Stomach smooth muscle (tissue), 2 donors: ENCODE data around the gene SH2B2.
"Not testable (repeated sequence)": the region's sequence is repeated elsewhere in the genome, so short reads cannot be mapped to it uniquely, and the experiment has no call there.

Experiments
- H3K27ac ChIP-seq: one replicate; pipeline ENCODE4 v1.7.0; 2013; ENCODE audit warnings: mild to moderate bottlenecking, low read length, inconsistent platforms
- H3K27me3 ChIP-seq, 2 donors: one replicate each; pipeline ENCODE4 v1.7.0; 2013; ENCODE audit warnings: low read length in 2 of 2; ENCODE audit not compliant: insufficient read depth in 2 of 2, control insufficient read depth in 1 of 2
- H3K36me3 ChIP-seq, 2 donors: one replicate each; pipeline ENCODE4 v1.7.0; 2013; ENCODE audit warnings: low read length in 2 of 2; ENCODE audit not compliant: control insufficient read depth in 2 of 2, insufficient read depth in 2 of 2
- H3K4me1 ChIP-seq: one replicate; pipeline ENCODE4 v1.7.0; 2013; ENCODE audit warnings: low read length; ENCODE audit not compliant: control insufficient read depth, insufficient read depth
- H3K4me3 ChIP-seq, 2 donors: one replicate each; pipeline ENCODE4 v1.7.0; 2013; ENCODE audit warnings: low read length in 2 of 2
- H3K9ac ChIP-seq, 2 donors: one replicate each; pipeline ENCODE4 v1.7.0; 2013; ENCODE audit warnings: low read length in 2 of 2, mild to moderate bottlenecking in 1 of 2
- H3K9me3 ChIP-seq, 2 donors: one replicate each; pipeline ENCODE4 v1.7.0; 2013; ENCODE audit warnings: low read length in 2 of 2; ENCODE audit not compliant: control insufficient read depth in 2 of 2
- donor health status: healthy.
- donor health status: Pancreatic carcinoma.

SH2B2 gene

DNA sequence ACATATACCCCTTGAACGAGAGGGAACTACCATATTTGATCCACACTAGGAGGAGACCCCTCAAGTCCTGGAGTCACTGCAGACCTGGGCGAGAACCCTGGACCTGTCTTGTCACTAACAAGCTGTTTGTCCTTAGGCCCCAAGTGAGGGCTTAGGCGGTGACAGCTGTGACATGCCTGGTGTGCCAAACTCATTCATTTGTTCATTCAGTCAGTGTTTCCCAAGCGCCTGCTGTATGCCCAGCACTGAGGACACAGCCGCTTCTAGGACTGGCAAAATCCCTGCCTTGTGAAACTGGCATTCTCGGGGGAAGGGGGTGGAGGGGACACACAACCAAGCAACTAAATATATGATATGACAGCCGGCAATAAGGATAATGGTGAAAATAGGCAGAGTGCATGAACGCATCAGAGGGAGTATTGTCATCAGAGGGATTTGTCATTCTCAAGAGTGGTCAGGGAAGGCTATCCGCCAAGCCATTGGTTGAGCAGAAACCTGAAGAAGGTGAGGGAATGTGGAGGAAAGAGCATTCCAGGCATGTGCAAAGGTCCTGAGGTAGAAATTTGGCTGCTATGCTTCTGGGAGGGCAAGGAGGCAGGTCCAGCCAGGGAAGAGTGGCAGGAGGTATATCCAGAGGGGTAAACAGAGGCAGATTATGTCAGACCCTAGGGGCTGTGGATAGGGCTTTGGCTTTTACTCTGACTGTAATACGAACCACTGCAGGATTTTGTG, 11.0 kb downstream of the SH2B2 start:
- Histone ChIP-seq H3K9me3 (no peaks in the 10 kb centered on the region), H3K4me3 (no peak overlapping the region), H3K36me3 (no peaks in the 10 kb centered on the region), H3K4me1 (peaks cover 3% of the 10 kb centered on the region), H3K27me3 (peaks cover 0 to 6% of the 10 kb centered on the region in 2 donors), H3K9ac (no peak overlapping the region), H3K27ac (no peak overlapping the region)

DNA sequence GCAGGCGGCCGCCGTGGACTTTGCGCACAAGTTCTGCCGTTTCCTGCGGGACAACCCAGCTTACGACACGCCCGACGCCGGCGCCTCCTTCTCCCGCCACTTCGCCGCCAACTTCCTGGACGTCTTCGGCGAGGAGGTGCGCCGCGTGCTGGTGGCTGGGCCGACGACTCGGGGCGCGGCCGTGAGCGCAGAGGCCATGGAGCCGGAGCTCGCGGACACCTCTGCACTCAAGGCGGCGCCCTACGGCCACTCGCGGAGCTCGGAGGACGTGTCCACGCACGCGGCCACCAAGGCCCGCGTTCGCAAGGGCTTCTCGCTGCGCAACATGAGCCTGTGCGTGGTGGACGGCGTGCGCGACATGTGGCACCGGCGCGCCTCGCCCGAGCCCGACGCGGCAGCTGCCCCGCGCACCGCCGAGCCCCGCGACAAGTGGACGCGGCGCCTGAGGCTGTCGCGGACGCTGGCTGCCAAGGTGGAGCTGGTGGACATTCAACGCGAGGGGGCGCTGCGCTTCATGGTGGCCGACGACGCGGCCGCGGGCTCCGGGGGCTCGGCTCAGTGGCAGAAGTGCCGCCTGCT, 14.1 kb downstream of the SH2B2 start:
- Histone ChIP-seq H3K4me1 (peaks cover 7% of the 10 kb centered on the region), H3K27me3 (peaks cover 0 to 6% of the 10 kb centered on the region in 2 donors), H3K9ac (no peak overlapping the region), H3K4me3 (no peak overlapping the region), H3K27ac (no peak overlapping the region), H3K36me3 (no peaks in the 10 kb centered on the region), H3K9me3 (no peaks in the 10 kb centered on the region)

DNA sequence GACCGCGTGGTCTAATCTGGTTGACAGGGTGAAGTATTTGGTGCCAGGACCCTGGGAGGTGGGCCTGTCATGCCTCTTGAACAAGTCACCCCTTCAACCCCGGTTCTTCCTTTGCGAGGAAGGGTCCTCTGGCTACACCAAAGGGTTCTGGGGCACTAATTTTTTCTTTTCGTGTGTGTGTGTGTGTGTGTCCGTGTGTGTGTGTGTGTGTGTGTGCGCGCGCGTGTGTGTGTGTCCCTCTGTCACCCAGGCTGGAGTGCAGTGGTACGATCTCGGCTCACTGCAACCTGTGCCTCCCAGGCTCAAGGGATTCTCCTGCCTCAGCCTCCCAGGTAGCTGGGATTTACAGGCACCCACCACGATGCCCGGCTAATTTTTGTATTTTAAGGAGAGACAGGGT, 14.7 kb downstream of the SH2B2 start:
- not testable (repeated sequence) for H3K36me3 ChIP-seq, H3K9me3 ChIP-seq, H3K27ac ChIP-seq, H3K4me1 ChIP-seq, H3K27me3 ChIP-seq, H3K4me3 ChIP-seq, H3K9ac ChIP-seq

DNA sequence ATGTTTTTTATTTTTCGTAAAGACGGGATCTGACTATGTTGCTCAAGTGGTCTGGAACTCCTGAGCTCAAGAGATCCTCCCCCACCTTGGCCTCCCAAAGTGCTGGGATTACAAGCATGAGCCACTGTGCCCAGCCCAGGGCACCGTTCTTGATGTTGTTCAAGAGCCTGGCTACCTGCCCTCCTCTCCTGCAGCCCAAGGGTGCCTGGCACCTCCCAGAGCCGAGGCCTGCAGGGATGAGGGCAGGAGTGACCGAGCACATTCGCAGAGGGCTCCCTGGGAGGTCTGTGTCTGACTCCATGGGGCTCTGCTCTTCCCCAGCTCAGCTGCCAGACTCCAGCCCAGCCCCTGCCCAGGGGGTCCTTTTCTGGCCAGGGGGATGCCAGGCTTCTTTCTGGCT, 15.4 kb downstream of the SH2B2 start:
- Histone ChIP-seq H3K27ac (no peak overlapping the region), H3K9ac (no peak overlapping the region), H3K36me3 (no peaks in the 10 kb centered on the region), H3K27me3 (peaks cover 0 to 6% of the 10 kb centered on the region in 2 donors), H3K9me3 (no peaks in the 10 kb centered on the region), H3K4me3 (no peak overlapping the region), H3K4me1 (peaks cover 7% of the 10 kb centered on the region)

DNA sequence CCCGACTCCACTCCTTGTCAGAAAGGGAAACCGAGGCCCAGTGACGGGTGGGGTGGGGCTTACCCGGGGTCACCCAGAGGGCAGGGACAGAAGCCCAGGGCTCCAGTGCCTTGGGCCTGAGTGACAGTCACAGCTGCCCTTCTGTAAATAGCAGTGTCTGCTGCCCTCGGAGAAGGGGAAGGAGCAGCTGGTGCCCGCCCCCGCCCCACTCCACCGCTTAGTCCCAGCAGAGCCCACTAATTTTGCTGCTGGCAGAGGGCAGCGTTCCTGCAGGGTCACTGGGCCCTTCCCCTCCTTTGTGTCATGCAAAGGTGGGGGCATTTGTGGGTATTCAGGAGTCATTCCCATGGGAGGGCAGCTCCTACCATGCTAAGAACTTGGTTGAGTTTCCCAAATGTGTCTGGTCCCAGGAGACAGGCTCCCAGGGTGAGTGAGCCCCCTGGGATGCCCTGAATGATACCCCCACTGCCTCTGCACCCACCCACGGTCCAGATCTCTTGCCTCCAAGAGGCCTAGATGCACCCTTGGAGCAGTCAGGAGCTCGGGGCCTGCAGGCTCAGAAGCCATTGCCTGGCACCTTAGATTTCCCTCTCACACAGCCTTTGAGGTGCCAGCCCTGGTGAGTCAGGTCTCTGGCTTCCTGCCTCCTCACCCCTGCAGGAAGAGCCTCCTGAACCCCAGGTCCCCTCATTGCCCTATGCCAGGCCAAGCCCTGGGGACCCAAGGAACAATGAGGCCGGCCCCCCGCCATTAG, 17.2 kb downstream of the SH2B2 start:
- no peaks in the 10 kb centered on the region for H3K36me3 ChIP-seq
- no peak overlapping the region for H3K4me3 ChIP-seq
- H3K9me3 ChIP-seq: no peaks in the 10 kb centered on the region
- no peak overlapping the region for H3K27ac ChIP-seq
- H3K4me1 ChIP-seq: peaks cover 7% of the 10 kb centered on the region
- no peak overlapping the region for H3K9ac ChIP-seq
- peaks cover 0 to 6% of the 10 kb centered on the region in 2 donors for H3K27me3 ChIP-seq

DNA sequence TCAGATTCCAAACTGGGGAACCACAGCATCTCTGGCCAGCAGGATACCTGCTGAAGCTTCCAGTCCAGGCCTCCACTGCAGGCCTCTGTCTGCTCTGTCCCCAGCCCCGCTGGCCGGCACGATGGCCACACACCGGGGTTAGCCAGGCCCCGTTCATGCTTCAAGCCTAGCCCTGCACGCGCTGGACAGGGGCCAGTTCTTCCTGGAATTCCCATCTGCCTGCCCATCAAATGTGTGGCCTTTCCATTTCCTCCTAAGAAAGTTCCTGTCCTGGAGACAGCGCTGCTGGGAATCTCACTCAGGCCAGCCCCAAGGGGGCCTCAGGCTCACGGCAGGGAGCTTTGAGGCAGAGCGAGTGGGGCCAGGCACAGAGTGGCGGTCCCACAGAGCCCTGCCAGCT, 18.0 kb downstream of the SH2B2 start:
- Histone ChIP-seq H3K9ac (no peak overlapping the region), H3K27ac (no peak overlapping the region), H3K9me3 (no peaks in the 10 kb centered on the region), H3K27me3 (peaks cover 0 to 6% of the 10 kb centered on the region in 2 donors), H3K4me1 (peaks cover 7% of the 10 kb centered on the region), H3K4me3 (no peak overlapping the region), H3K36me3 (no peaks in the 10 kb centered on the region)

DNA sequence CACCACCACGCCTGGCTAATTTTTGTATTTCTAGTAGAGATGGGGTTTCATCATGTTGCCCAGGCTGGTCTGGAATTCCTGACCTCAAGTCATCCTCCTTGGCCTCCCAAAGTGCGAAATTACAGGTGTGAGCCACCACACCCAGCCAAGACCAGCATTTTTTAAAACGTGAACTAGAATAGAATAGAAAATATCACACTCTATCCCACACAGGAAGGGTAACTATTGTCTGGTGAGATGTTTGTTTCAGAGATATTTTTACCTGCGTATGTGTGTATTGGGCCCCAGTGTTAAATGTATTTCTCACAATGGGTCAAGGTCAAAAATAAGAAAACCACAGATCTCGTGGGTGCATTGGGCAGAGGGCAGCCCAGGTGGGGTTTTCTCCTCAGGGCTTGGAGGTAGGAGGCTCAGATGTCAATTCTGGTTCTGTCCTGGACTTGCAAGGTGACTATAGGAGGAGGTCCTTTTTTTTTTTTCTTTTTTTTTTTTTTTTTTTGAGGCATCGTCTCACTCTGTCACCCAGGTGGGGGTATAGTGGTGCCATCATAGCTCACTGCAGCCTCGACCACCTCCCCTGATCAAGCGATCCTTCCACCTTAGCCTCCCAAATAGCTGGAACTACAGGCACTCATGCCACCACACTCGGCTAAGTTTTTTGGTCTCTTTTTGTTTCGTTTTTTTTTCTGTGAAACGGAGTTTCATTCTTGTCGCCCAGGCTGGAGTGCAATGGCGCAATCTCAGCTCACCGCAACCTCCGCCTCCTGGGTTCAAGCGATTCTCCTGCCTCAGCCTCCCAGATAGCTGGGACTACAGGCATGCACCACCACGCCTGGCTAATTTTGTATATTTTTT, 19.0 kb downstream of the SH2B2 start:
- no peak overlapping the region for H3K4me3 ChIP-seq
- no peak overlapping the region for H3K9ac ChIP-seq
- peaks cover 0 to 6% of the 10 kb centered on the region in 2 donors for H3K27me3 ChIP-seq
- H3K9me3 ChIP-seq: no peaks in the 10 kb centered on the region
- no peaks in the 10 kb centered on the region for H3K36me3 ChIP-seq
- H3K27ac ChIP-seq: no peak overlapping the region
- peaks cover 5% of the 10 kb centered on the region for H3K4me1 ChIP-seq

DNA sequence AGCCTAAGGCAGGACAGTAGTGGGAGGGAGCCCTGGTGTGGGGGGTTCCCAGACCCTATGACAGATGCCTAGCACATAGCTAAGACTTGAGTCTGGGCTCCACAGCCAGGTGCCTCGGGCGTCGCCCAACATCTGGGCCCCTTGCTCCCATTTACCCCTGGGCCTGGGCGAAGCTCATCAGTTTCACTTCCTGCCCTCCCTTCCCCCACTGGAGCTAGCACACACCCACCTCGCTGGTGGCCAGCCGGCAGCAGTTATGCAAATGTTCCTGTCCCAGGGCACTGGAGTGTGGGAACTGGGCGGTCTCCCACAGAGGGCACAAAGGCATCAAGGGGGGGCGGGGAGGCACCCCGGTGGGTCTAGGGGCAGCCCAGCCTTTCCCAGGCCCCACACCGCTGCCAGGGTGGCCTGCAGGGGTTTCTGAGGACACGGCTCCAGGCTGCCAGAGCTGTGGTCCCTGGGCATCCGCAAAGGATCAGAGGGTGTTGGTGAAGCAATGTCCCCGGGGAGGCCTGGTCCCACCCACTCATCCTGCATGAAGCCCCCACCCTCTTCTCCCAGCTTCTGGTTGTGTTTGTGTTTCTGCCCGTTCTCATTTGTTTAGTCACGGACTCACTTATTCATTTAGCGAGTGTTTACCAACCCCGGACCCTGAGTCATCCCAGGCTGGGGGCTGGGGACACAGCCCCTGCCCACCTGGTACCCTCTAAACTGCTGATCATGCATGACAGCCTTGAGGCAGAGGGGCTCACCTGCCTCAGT, 20.4 kb downstream of the SH2B2 start:
- no peaks in the 10 kb centered on the region for H3K9me3 ChIP-seq
- no peak overlapping the region for H3K27ac ChIP-seq
- no peaks in the 10 kb centered on the region for H3K27me3 ChIP-seq
- no peak overlapping the region for H3K9ac ChIP-seq
- H3K36me3 ChIP-seq: no peaks in the 10 kb centered on the region
- no peak overlapping the region for H3K4me3 ChIP-seq
- H3K4me1 ChIP-seq: peaks cover 3% of the 10 kb centered on the region

DNA sequence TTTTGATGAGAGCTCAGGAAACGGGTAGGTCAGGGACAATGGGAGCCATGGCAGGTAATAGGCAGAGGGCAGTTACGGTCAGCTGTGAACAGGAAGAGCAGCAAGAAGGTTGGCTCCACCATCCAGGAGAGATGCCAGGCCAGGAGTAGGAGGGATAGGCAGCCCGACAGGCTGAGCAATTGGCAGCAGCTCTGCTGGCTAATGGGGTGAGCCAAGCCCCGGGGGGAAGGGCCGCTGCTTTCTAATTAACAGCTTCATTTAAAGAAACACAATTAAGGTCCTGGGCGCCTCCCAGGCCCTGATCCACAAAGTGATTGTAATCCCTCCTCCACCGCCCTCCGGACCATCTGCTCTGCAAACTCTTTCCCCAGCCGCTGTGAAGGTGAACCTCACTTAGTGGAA, 23.7 kb downstream of the SH2B2 start:
- Histone ChIP-seq H3K27ac (no peak overlapping the region), H3K4me1 (no peaks in the 10 kb centered on the region), H3K4me3 (no peak overlapping the region), H3K27me3 (no peaks in the 10 kb centered on the region), H3K36me3 (peaks cover 0 to 5% of the 10 kb centered on the region in 2 donors), H3K9me3 (no peaks in the 10 kb centered on the region), H3K9ac (no peak overlapping the region)

DNA sequence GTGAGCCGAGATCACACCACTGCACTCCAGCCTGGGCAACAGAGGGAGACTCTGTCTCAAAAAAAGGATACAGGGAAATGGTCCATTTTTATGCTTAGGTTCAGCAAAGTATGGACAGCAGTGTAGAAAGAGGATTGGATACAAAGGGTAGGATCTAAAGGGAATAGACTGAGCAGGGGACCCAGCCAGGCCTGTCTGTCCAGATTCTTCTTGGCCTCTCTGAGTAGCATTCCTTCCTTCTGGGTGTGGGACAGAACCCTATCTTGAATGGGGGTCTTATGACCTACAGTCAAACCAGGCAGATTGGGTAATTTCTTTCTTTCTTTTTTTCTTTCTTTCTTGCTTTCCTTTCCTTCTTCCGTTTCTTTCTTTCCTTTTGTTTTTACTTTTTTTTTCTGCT, 25.6 kb downstream of the SH2B2 start:
- Histone ChIP-seq H3K9ac (no peak overlapping the region), H3K27me3 (no peaks in the 10 kb centered on the region), H3K27ac (no peak overlapping the region), H3K9me3 (no peaks in the 10 kb centered on the region), H3K4me1 (no peaks in the 10 kb centered on the region), H3K36me3 (peaks cover 0 to 5% of the 10 kb centered on the region in 2 donors), H3K4me3 (no peak overlapping the region)
